ENCODE data around the gene OVOL2. TPM values are rescaled to one million over a fixed set of nuclear protein-coding genes. Genes with fewer than 3 reads are reported as not detected.

Gene OVOL2
- total RNA-seq, 4 donors from 2014 or later: 25.5 to 38.7 (median 28.9) TPM

DNA sequence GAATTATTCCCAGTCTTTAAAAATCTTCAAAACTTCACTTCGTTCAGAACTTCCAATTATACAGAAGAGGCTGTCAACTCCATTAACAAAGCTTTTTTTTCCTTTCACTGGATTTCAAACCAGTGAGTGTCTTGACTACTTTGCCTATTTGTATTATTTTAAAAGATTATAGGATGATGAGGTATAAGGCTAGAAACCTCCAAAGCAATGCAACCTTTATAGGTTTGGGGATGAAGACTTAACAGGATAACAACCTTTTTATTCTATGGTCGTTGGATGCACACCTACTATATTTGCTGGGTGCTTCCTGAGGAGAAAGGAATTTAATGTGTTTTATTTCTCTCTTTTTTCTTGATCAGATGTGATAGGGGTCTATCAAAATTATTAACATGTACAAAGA, 1.9 kb upstream of the OVOL2 start:
- Histone ChIP-seq H3K4me1 (peaks cover 0 to 38% (median 9%) of the 10 kb centered on the region in 4 donors), H3K27ac (no peak overlapping the region), H3K27me3 (peaks cover 0 to 13% of the 10 kb centered on the region in 2 donors), H3K36me3 (no peaks in the 10 kb centered on the region), H3K4me3 (peak overlapping the region in 1 of 4 donors; percentile 64), H3K9me3 (no peaks in the 10 kb centered on the region)
- TF ChIP-seq CTCF (IDR thresholded peaks at IDR 0.05) (no peak), POLR2A (IDR thresholded peaks at IDR 0.05) (no peak)
- DNase-seq: no peak

GRCh38 chr20:18058661-18059467, 1.1 kb upstream of the OVOL2 start:
- DNase-seq: peak in 2 of 3 donors; percentile 52 to 74
- H3K4me3 ChIP-seq: peak overlapping the region in 3 of 4 donors; percentile 12 to 64 (median 56)
- H3K27me3 ChIP-seq: peaks cover 0 to 13% of the 10 kb centered on the region in 2 donors
- no peaks in the 10 kb centered on the region for H3K9me3 ChIP-seq
- TF ChIP-seq POLR2A (IDR thresholded peaks at IDR 0.05): peak; percentile 9 to 39
- peak in 3 of 6 experiments; percentile 5 to 13 (median 9) for TF ChIP-seq CTCF (IDR thresholded peaks at IDR 0.05)
- H3K27ac ChIP-seq: peak overlapping the region in 3 of 4 donors; percentile 36 to 97 (median 76)
- no peaks in the 10 kb centered on the region for H3K36me3 ChIP-seq
- peaks cover 0 to 38% (median 9%) of the 10 kb centered on the region in 4 donors for H3K4me1 ChIP-seq

GRCh38 chr20:18057994-18058349, 256 bp upstream of the OVOL2 start:
- peaks cover 0 to 13% of the 10 kb centered on the region in 2 donors for H3K27me3 ChIP-seq
- H3K4me3 ChIP-seq: peak overlapping the region in 2 of 4 donors; percentile 56 to 64
- no peak for DNase-seq
- TF ChIP-seq CTCF (IDR thresholded peaks at IDR 0.05): no peak
- TF ChIP-seq POLR2A (IDR thresholded peaks at IDR 0.05): no peak
- peak overlapping the region in 3 of 4 donors; percentile 21 to 97 (median 85) for H3K27ac ChIP-seq
- no peaks in the 10 kb centered on the region for H3K9me3 ChIP-seq
- H3K4me1 ChIP-seq: peaks cover 0 to 38% (median 9%) of the 10 kb centered on the region in 4 donors
- H3K36me3 ChIP-seq: peaks cover 0 to under 1% (median 0%) of the 10 kb centered on the region in 3 donors

- peak in 2 of 3 donors; percentile 77 to 88 for DNase-seq
- peaks cover 0 to 4% (median 0%) of the 10 kb centered on the region in 3 donors for H3K36me3 ChIP-seq
- H3K4me1 ChIP-seq: peaks cover 0 to 38% (median 9%) of the 10 kb centered on the region in 4 donors
- H3K4me3 ChIP-seq: peak overlapping the region; percentile 34 to 64 (median 46)
- peaks cover 0 to 13% of the 10 kb centered on the region in 2 donors for H3K27me3 ChIP-seq
- TF ChIP-seq CTCF (IDR thresholded peaks at IDR 0.05) (peak in 2 of 6 experiments; percentile 4 to 10), POLR2A (IDR thresholded peaks at IDR 0.05) (peak; percentile 47 to 77)
- no peaks in the 10 kb centered on the region for H3K9me3 ChIP-seq
- peak overlapping the region in 3 of 4 donors; percentile 85 to 97 (median 89) for H3K27ac ChIP-seq
These were observed 1.3 kb downstream of the OVOL2 start for GRCh38 chr20:18056174-18057100.

DNA sequence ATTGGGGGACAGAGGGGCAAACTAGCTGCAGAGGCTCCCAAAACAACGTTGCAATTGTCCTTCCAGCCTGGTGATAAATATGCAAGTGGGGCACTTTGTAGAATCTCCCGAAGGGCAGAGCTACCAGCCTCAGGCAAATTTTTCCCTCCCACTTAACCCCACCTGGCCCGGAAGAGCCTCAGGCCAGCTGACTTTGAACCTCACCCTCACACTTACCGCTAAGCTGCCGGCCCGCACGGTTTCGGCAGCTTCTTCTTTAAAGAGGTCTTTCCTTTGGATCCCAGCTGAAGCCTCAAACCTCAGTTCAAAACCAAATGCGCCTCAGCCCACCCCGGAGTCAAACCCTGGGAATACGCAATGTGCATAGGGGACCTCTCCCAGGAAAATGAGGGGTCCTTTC, 2.5 kb downstream of the OVOL2 start:
- Histone ChIP-seq H3K27me3 (peaks cover 0 to 13% of the 10 kb centered on the region in 2 donors), H3K4me3 (peak overlapping the region in 2 of 4 donors; percentile 56 to 64), H3K9me3 (no peaks in the 10 kb centered on the region), H3K4me1 (peaks cover 0 to 38% (median 9%) of the 10 kb centered on the region in 4 donors), H3K27ac (peak overlapping the region in 3 of 4 donors; percentile 60 to 97 (median 85)), H3K36me3 (peaks cover 0 to 4% (median 0%) of the 10 kb centered on the region in 3 donors)
- peak in 1 of 3 donors; percentile 58 for DNase-seq
- TF ChIP-seq CTCF (IDR thresholded peaks at IDR 0.05) (no peak), POLR2A (IDR thresholded peaks at IDR 0.05) (peak in 1 of 2 donors; percentile 31)
